ENCODE results near the gene LRRC46. TPM values are rescaled to one million over a fixed set of nuclear protein-coding genes. Genes with fewer than 3 reads are reported as not detected.

LRRC46 gene
- total and polyA plus RNA-seq, 10 of the 15 experiments (the other 5 are each of a cell fraction or from before 2014, with no cell fraction given): 0.15 to 1.8 (median 0.38) TPM; not detected in 1

- DNase-seq (ENCODE audit: low read depth, low spot score) (no peak), FAIRE-seq (no peak), ATAC-seq (no peak)
- CTCF ChIA-PET: interaction anchor here (1.0 kb wide), 1 partner anchor 9 kb away, joined by 3 read pairs; no protein-coding TSS in a partner anchor
- H4K20me1 ChIP-seq (ENCODE audit: control insufficient read depth, insufficient read depth): no peaks in the 10 kb centered on the region
- H3K9me3 ChIP-seq (replicated peaks; ENCODE audit: control insufficient read depth, insufficient read depth, low read length): no peaks in the 10 kb centered on the region
- H3K4me3 ChIP-seq: no peak overlapping the region
- RAD21 ChIA-PET (ENCODE audit: unreplicated experiment): no interaction called here
- no peaks in the 10 kb centered on the region for H3K4me1 ChIP-seq (ENCODE audit: control insufficient read depth, insufficient read depth, low read length)
- 89% methylated on average over 9 of the region's 9 CpGs for WGBS (ENCODE audit: insufficient coverage, insufficient replicate concordance, low lambda C conversion rate, missing lambda C conversion rate)
- no peaks in the 10 kb centered on the region for H3K79me2 ChIP-seq (ENCODE audit: control insufficient read depth, insufficient read depth, low read length)
- SMC1A ChIA-PET (ENCODE audit: uncharacterized antibody, unreplicated experiment): no interaction called here
- POLR2A ChIA-PET: no interaction called here
- no peak overlapping the region for H3K27ac ChIP-seq (ENCODE audit: control insufficient read depth, insufficient read depth)
- no peak overlapping the region for H2AFZ ChIP-seq (ENCODE audit: control insufficient read depth, low read depth, low read length)
- no TSS peak for BruUV-seq (replicated peaks)
- no peak overlapping the region for H3K4me2 ChIP-seq (ENCODE audit: control insufficient read depth, insufficient read depth)
- peaks cover 0 to 8% of the 10 kb centered on the region in 2 experiments; a peak in 3 of 4 replicates for H3K36me3 ChIP-seq (ENCODE audit: control insufficient read depth in 2 of 2, insufficient read depth in 2 of 2, low read length in 1 of 2)
- in situ Hi-C loops (cut with MboI): loop anchor here (10.0 kb wide), 1 partner anchor 112 kb away; the partner anchor contains the start of gene TBKBP1
- no peak overlapping the region for H3K9ac ChIP-seq (ENCODE audit: control insufficient read depth, insufficient read depth, low read length)
- H3K27me3 ChIP-seq (replicated peaks in 1 of 2; ENCODE audit: control insufficient read depth in 2 of 2, insufficient read depth in 2 of 2, low read length in 1 of 2): no peaks in the 10 kb centered on the region
- intact Hi-C loops (cut with micrococcal nuclease; ENCODE audit: unreplicated experiment): no loop called here
- TF ChIP-seq ZNF207 (IDR thresholded peaks at IDR 0.05; ENCODE audit: borderline replicate concordance) (no peak), TAF1 (IDR thresholded peaks at IDR 0.05; ENCODE audit: borderline replicate concordance, low read depth, low read length) (no peak), ZNF274 (IDR thresholded peaks at IDR 0.05; ENCODE audit: insufficient read depth, insufficient read length) (no peak), GABPA (IDR thresholded peaks at IDR 0.05; ENCODE audit: low read depth) (no peak), RUNX3 (IDR thresholded peaks at IDR 0.05; ENCODE audit: low read length) (no peak), POU2F2 (IDR thresholded peaks at IDR 0.05; ENCODE audit: borderline replicate concordance, low read depth, low read length) (no peak), MYC (IDR thresholded peaks at IDR 0.05; ENCODE audit: insufficient read depth, insufficient read length, insufficient replicate concordance, low read length, severe bottlenecking) (no peak), CEBPZ (IDR thresholded peaks at IDR 0.05; ENCODE audit: low read depth, low read length) (no peak), BCL3 (IDR thresholded peaks at IDR 0.05; ENCODE audit: borderline replicate concordance, insufficient read depth, low read depth, low read length, poor library complexity, severe bottlenecking) (no peak), HDAC2 (IDR thresholded peaks at IDR 0.05) (no peak), ATF2 (IDR thresholded peaks at IDR 0.05; ENCODE audit: low read length) (no peak), IRF5 (IDR thresholded peaks at IDR 0.05; ENCODE audit: borderline replicate concordance) (no peak), ZBTB4 (CRISPR knock-in tag; IDR thresholded peaks at IDR 0.05) (no peak), CREM (IDR thresholded peaks at IDR 0.05; ENCODE audit: low read depth) (no peak)
Observed at GRCh38 chr17:47806913-47807255, 24.6 kb upstream of the LRRC46 start.
